IMR-90 (cell line): Measurements from ENCODE around the gene TMA7. TPM values are rescaled to one million over a fixed set of nuclear protein-coding genes. Genes with fewer than 3 reads are reported as not detected.

Experiments
- ATAC-seq: fragments of 200-7000 bp; cut with Tn5 transposase; 2 replicates; pipeline ENCODE4 v1.9.1; 2020; ENCODE audit warnings: low read depth, mild to moderate bottlenecking, moderate library complexity
- BruUV-seq: library from RNA; stranded (reverse); fragments of 400-500 nt; replicated peaks from 2 replicates; lab custom pipeline; 2021; lab: Mats Ljungman, UMichigan
- CTCF ChIA-PET: fragments of 300-600 bp; formaldehyde crosslinking; extraction: SDS; loops from one replicate; lab custom pipeline; 2021; ENCODE audit warnings: antibody characterized with exemption; lab: Yijun Ruan, JAX
- POLR2A ChIA-PET: fragments of 300-600 bp; sonication (Branson Sonifier 250); formaldehyde crosslinking; loops from one replicate; lab custom pipeline; 2022; ENCODE audit warnings: antibody characterized with exemption; ENCODE audit not compliant: unreplicated experiment; lab: Charles Lee
- DNase-seq: peaks from one replicate; pipeline ENCODE4 v3.0.0; 2013
- H2AFZ ChIP-seq: replicated peaks from 2 replicates; pipeline ENCODE3; 2013; ENCODE audit warnings: low read length, mild to moderate bottlenecking; ENCODE audit not compliant: poor library complexity
- H2AK5ac ChIP-seq: 2 replicates; pipeline ENCODE4 v1.6.1; 2013; ENCODE audit warnings: low read depth, low read length, inconsistent platforms
- H2AK9ac ChIP-seq: replicated peaks from 2 replicates; pipeline ENCODE3; 2013; ENCODE audit warnings: mild to moderate bottlenecking, low read depth, low read length, moderate library complexity; ENCODE audit not compliant: poor library complexity
- H2BK120ac ChIP-seq: 2 replicates; pipeline ENCODE4 v1.6.1; 2013; ENCODE audit warnings: low read depth, low read length, inconsistent platforms
- H2BK15ac ChIP-seq: 3 replicates; pipeline ENCODE4 v1.6.1; 2013; ENCODE audit warnings: low read depth, low read length, inconsistent platforms
- H2BK20ac ChIP-seq: 2 replicates; pipeline ENCODE4 v1.6.1; 2013; ENCODE audit warnings: low read depth, mild to moderate bottlenecking, inconsistent platforms, low read length, moderate library complexity
- H2BK5ac ChIP-seq: 2 replicates; pipeline ENCODE4 v1.6.1; 2013; ENCODE audit warnings: mild to moderate bottlenecking, low read depth, low read length, inconsistent platforms; ENCODE audit not compliant: poor library complexity, severe bottlenecking
- H3K14ac ChIP-seq: replicated peaks from 2 replicates; pipeline ENCODE4 v1.6.1; 2013; ENCODE audit warnings: low read depth, low read length, inconsistent platforms
- H3K18ac ChIP-seq: 2 replicates; pipeline ENCODE4 v1.6.1; 2013; ENCODE audit warnings: low read depth, low read length, control low read depth
- H3K23ac ChIP-seq: 2 replicates; pipeline ENCODE4 v1.6.1; 2013; ENCODE audit warnings: low read depth, low read length, inconsistent platforms
- H3K27ac ChIP-seq: 2 replicates; pipeline ENCODE4 v1.5.1; 2013; ENCODE audit warnings: mild to moderate bottlenecking, control low read depth, low read length; ENCODE audit not compliant: insufficient read depth
- H3K27me3 ChIP-seq: 2 replicates; pipeline ENCODE4 v1.6.1; 2013; ENCODE audit warnings: low read length; ENCODE audit not compliant: control insufficient read depth, insufficient read depth
- H3K36me3 ChIP-seq: 2 replicates; pipeline ENCODE4 v1.6.1; 2013; ENCODE audit warnings: low read length, mixed read lengths; ENCODE audit not compliant: control insufficient read depth, insufficient read depth
- H3K4ac ChIP-seq: 2 replicates; pipeline ENCODE4 v1.6.1; 2013; ENCODE audit warnings: low read depth, low read length, inconsistent platforms
- H3K4me1 ChIP-seq: 2 replicates; pipeline ENCODE4 v1.6.1; 2013; ENCODE audit warnings: low read length, mixed read lengths; ENCODE audit not compliant: control insufficient read depth, insufficient read depth
- H3K4me2 ChIP-seq: 2 replicates; pipeline ENCODE4 v1.6.1; 2013; ENCODE audit warnings: low read depth, mild to moderate bottlenecking, control low read depth, low read length, moderate library complexity
- H3K4me3 ChIP-seq: 2 replicates; pipeline ENCODE4 v1.5.1; 2013; ENCODE audit warnings: low read depth, mild to moderate bottlenecking, control low read depth, low read length, moderate library complexity; ENCODE audit not compliant: insufficient read depth
- H3K56ac ChIP-seq: 2 replicates; pipeline ENCODE4 v1.6.1; 2013; ENCODE audit warnings: low read length, inconsistent platforms; ENCODE audit not compliant: insufficient read depth; ENCODE audit errors: extremely low read depth
- H3K79me1 ChIP-seq, 2 experiments: 2 replicates each; pipeline ENCODE4 v1.6.1; 2013; ENCODE audit warnings: low read length in 2 of 2, inconsistent platforms in 1 of 2, low read depth in 1 of 2
- H3K9ac ChIP-seq: 2 replicates; pipeline ENCODE4 v1.6.1; 2013; ENCODE audit warnings: low read depth, low read length, control low read depth
- H3K9me1 ChIP-seq: 2 replicates; pipeline ENCODE4 v1.6.1; 2013; ENCODE audit warnings: low read length, inconsistent platforms; ENCODE audit not compliant: insufficient read depth
- H3K9me3 ChIP-seq: 2 replicates; pipeline ENCODE4 v1.6.1; 2013; ENCODE audit warnings: low read length; ENCODE audit not compliant: control insufficient read depth, insufficient read depth
- H4K20me1 ChIP-seq: 2 replicates; pipeline ENCODE4 v1.6.1; 2013; ENCODE audit warnings: low read length, inconsistent platforms; ENCODE audit not compliant: insufficient read depth
- H4K5ac ChIP-seq: 2 replicates; pipeline ENCODE4 v1.6.1; 2013; ENCODE audit warnings: mild to moderate bottlenecking, low read depth, low read length, control low read depth
- H4K8ac ChIP-seq, 2 experiments: 2 replicates each; pipeline ENCODE4 v1.6.1; 2013; ENCODE audit warnings: low read depth in 2 of 2, low read length in 2 of 2, control low read depth in 1 of 2, inconsistent platforms in 1 of 2
- H4K91ac ChIP-seq: 2 replicates; pipeline ENCODE4 v1.6.1; 2013; ENCODE audit warnings: low read depth, low read length, inconsistent platforms; ENCODE audit not compliant: insufficient read depth
- FOS ChIP-seq: fragments of 150-350 bp; IDR thresholded peaks from 2 replicates; pipeline ENCODE4 v1.6.1; 2016; ENCODE audit warnings: low read depth, low read length
- RAD21 ChIP-seq: IDR thresholded peaks from 2 replicates; pipeline ENCODE4 v1.6.1; 2012; ENCODE audit warnings: low read length, improper control_type of control experiment
- USF2 ChIP-seq: fragments of 150-350 bp; IDR thresholded peaks from 2 replicates; pipeline ENCODE4 v1.6.1; 2017; ENCODE audit warnings: mild to moderate bottlenecking, antibody characterized with exemption, low read length, low read depth
- WGBS, 2 experiments: methylation state at CpG; one replicate each; pipeline versions ENCODE4 v1.1.5 to v1.1.7; 2013; ENCODE audit warnings: missing lambda C conversion rate in 2 of 2; ENCODE audit not compliant: insufficient read length in 1 of 2; ENCODE audit errors: extremely low coverage in 2 of 2; 5-methylcytosine and 5-hydroxymethylcytosine counted together
- dilution Hi-C: fragments of 300-500 bp; cut with HindIII; formaldehyde crosslinking; loops from one replicate; pipeline ENCODE4 v1.14.3; 2018; ENCODE audit warnings: low sequenced_read_pairs; ENCODE audit not compliant: unreplicated experiment
- in situ Hi-C: fragments of 300-500 bp; cut with MboI; formaldehyde crosslinking; loops from 3 replicates; pipeline ENCODE4 v1.14.3; 2019; ENCODE audit warnings: low sequenced_read_pairs, inconsistent platforms, mixed read lengths
- intact Hi-C: fragments of 100-400 bp; cut with micrococcal nuclease; formaldehyde crosslinking; loops from 2 replicates; pipeline ENCODE4 v1.10.0; 2022
- polyA plus RNA-seq, 3 experiments: library from polyadenylated mRNA; depleted of rRNA; stranded (reverse); fragments of >200 nt; gene quantifications; 2 replicates each; pipeline ENCODE4 v1.2.3, GENCODE V29; 2012; ENCODE audit warnings: low replicate concordance in 1 of 3
- total RNA-seq: library from RNA; depleted of rRNA; stranded (reverse); fragments of >200 nt; gene quantifications from 2 replicates; pipeline ENCODE4 v1.2.3, GENCODE V29; 2012

TMA7 gene
- total and polyA plus RNA-seq, 2 of the 4 experiments (the other 2 are of a cell fraction) = 81.9 to 240 TPM

- H3K14ac ChIP-seq = no peak overlapping the region
- no peak overlapping the region for H2AK5ac ChIP-seq
- peaks cover 13% of the 10 kb centered on the region; the same call in 1 of the 2 replicates for H3K36me3 ChIP-seq
- DNase-seq (no peak), ATAC-seq (no peak)
- no peak overlapping the region for H2BK120ac ChIP-seq
- H4K8ac ChIP-seq = no peak overlapping the region
- dilution Hi-C loops = no loop called here
- TF ChIP-seq USF2 = no peak
- no peak for TF ChIP-seq RAD21
- no peak for TF ChIP-seq FOS
- no peak overlapping the region; the same call in 1 of the 2 replicates for H3K23ac ChIP-seq
- peaks cover 25 to 61% of the 10 kb centered on the region in 2 experiments; a peak in 3 of 4 replicates for H3K79me1 ChIP-seq
- H3K18ac ChIP-seq = no peak overlapping the region
- H3K9me3 ChIP-seq = no peaks in the 10 kb centered on the region
- no peak overlapping the region for H2BK20ac ChIP-seq
- no peak overlapping the region for H4K5ac ChIP-seq
- H2BK15ac ChIP-seq = no peak overlapping the region
- H3K56ac ChIP-seq = no peak overlapping the region
- H2AFZ ChIP-seq = no peak overlapping the region
- H3K4me3 ChIP-seq = no peak overlapping the region
- peaks cover 25% of the 10 kb centered on the region for H3K4me1 ChIP-seq
- H2AK9ac ChIP-seq = peak overlapping the region; percentile 1
- peaks cover 16% of the 10 kb centered on the region for H3K9me1 ChIP-seq
- no peak overlapping the region for H3K9ac ChIP-seq
- H3K27me3 ChIP-seq = no peaks in the 10 kb centered on the region
- H3K27ac ChIP-seq = no peak overlapping the region
- no peak overlapping the region for H4K91ac ChIP-seq
- H2BK5ac ChIP-seq = no peak overlapping the region
- in situ Hi-C loops = no loop called here
- CTCF ChIA-PET = interaction anchor here (1.9 kb wide), 1 partner anchor 12 kb away, joined by 4 read pairs; no protein-coding TSS in a partner anchor
- BruUV-seq = no TSS peak
- intact Hi-C loops = no loop called here
- 93% methylated on average over 13 of the region's 27 CpGs; no CpG with 5 or more reads in 1 of the 2 experiments for WGBS, 2 experiments
- no peak overlapping the region for H3K4ac ChIP-seq
- H4K20me1 ChIP-seq = peaks cover 30% of the 10 kb centered on the region
- no peak overlapping the region for H3K4me2 ChIP-seq
- POLR2A ChIA-PET = no interaction called here
Measured at GRCh38 chr3:48423883-48424695, 16.0 kb upstream of the TMA7 start.
